NCI-H226 (cell line): ENCODE results near the gene CASZ1.

ENCODE experiments used
- DNase-seq: peaks from one replicate; pipeline ENCODE4 v3.0.0-alpha.2; 2015

The CASZ1 gene

DNA sequence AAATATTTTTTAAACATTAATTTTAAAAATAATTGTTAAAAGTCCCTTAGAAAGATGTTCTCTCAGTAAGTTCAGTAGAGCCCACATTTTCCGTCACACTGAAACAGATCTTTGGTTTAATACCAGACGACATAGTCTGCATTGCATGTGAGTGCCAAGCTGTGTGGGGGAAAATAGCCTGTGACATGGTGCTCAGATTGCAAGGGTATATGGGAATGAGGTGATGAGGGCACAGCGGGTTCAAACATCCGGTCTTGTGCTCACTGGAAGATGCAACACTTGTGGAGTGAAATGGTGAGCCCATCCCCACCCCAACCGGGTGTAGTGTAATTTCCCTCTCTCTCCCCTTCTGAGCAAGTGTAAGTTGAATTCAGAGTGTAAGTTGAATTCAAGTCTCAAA is 207.4 kb downstream of the CASZ1 start:
- DNase-seq, result no peak

DNA sequence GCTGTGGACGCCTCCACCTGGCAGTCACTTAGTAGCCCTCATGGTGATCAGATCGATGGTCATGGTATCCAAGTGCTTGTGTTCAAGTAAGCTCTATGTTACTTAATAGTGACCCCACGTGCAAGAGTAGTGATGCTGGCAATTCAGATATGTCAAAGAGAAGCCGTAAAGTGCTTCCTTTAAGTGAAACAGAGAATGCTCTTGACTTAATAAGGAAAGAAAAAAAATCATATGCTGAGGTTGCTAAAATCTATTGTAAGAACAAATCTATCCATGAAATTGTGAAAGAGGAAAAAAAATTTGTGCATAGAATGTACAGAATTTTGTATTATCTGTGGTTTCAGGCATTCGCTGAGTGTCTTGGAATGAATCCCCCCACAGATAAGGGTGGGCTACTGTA is 207.8 kb downstream of the CASZ1 start:
- DNase-seq, result no peak
